CD14-positive monocyte (primary cell): Measurements from ENCODE around the gene LRIG1. TPM values are rescaled to one million over a fixed set of nuclear protein-coding genes. Genes with fewer than 3 reads are reported as not detected.

Experiments used
- DNase-seq, 3 donors: peaks; one replicate each; pipeline ENCODE4 v3.0.0-alpha.2; 2011 to 2022
- H2AFZ ChIP-seq: 2 replicates; pipeline ENCODE4 v1.6.0; 2012; ENCODE audit warnings: mild to moderate bottlenecking, low read depth, low read length, inconsistent platforms; ENCODE audit not compliant: insufficient read depth, poor library complexity, severe bottlenecking
- H3K27ac ChIP-seq, 2 donors: 1 replicate in 1 of 2; 2 replicates in 1 of 2; pipeline ENCODE4 v1.5.1; 2012 to 2013; ENCODE audit warnings: low read length in 2 of 2, control low read depth in 1 of 2, inconsistent platforms in 1 of 2, low read depth in 1 of 2, mild to moderate bottlenecking in 1 of 2
- H3K27me3 ChIP-seq, 2 donors: one replicate each; pipeline versions ENCODE4 v1.6.0 to v1.6.1; 2011 to 2013; ENCODE audit warnings: low read length in 2 of 2; ENCODE audit not compliant: control insufficient read depth in 2 of 2, insufficient read depth in 2 of 2
- H3K36me3 ChIP-seq, 2 donors: replicated peaks in 1 of 2; 1 replicate in 1 of 2; 2 replicates in 1 of 2; pipeline versions ENCODE4 v1.5.1 to v1.6.1; 2012 to 2013; ENCODE audit warnings: low read length in 2 of 2, control low read depth in 1 of 2, inconsistent platforms in 1 of 2, mild to moderate bottlenecking in 1 of 2; ENCODE audit not compliant: insufficient read depth in 2 of 2, control insufficient read depth in 1 of 2
- H3K4me1 ChIP-seq, 2 donors: 1 replicate in 1 of 2; 2 replicates in 1 of 2; pipeline versions ENCODE4 v1.5.1 to v1.6.1; 2012 to 2013; ENCODE audit warnings: low read length in 2 of 2, control low read depth in 1 of 2, inconsistent platforms in 1 of 2, mild to moderate bottlenecking in 1 of 2, moderate library complexity in 1 of 2; ENCODE audit not compliant: insufficient read depth in 2 of 2, control insufficient read depth in 1 of 2
- H3K4me2 ChIP-seq: replicated peaks from 2 replicates; pipeline ENCODE3; 2012; ENCODE audit warnings: low read length, moderate library complexity, mild to moderate bottlenecking; ENCODE audit not compliant: poor library complexity, severe bottlenecking; ENCODE audit errors: extremely low read depth
- H3K4me3 ChIP-seq, 3 experiments: fragments of 200-600 bp in 1 of 3; sonication (generic) in 1 of 3; replicated peaks in 1 of 3; 1 replicate in 2 of 3; 2 replicates in 1 of 3; pipeline ENCODE4 v1.5.1; 2011 to 2013; ENCODE audit warnings: low read length in 3 of 3, mild to moderate bottlenecking in 3 of 3, control low read depth in 2 of 3, low read depth in 2 of 3, inconsistent platforms in 1 of 3, moderate library complexity in 1 of 3
- H3K79me2 ChIP-seq: 2 replicates; pipeline ENCODE4 v1.6.0; 2012; ENCODE audit warnings: mild to moderate bottlenecking, control low read depth, inconsistent platforms, low read length, moderate library complexity; ENCODE audit not compliant: insufficient read depth
- H3K9ac ChIP-seq: 2 replicates; pipeline ENCODE4 v1.6.0; 2017; ENCODE audit warnings: low read length, mild to moderate bottlenecking; ENCODE audit not compliant: insufficient read depth, poor library complexity, severe bottlenecking
- H3K9me3 ChIP-seq, 2 donors: replicated peaks in 1 of 2; 1 replicate in 1 of 2; 2 replicates in 1 of 2; pipeline versions ENCODE4 v1.5.1 to v1.6.1; 2012 to 2013; ENCODE audit warnings: low read length in 2 of 2, control low read depth in 1 of 2; ENCODE audit not compliant: control insufficient read depth in 1 of 2, insufficient read depth in 1 of 2
- H4K20me1 ChIP-seq: 2 replicates; pipeline ENCODE4 v1.6.0; 2012; ENCODE audit warnings: mild to moderate bottlenecking, low read length, control low read depth, moderate library complexity; ENCODE audit not compliant: insufficient read depth
- H3K27ac Mint-ChIP-seq, 7 donors: one replicate each; pipeline ENCODE4 v1.8.0; 2020; ENCODE audit warnings: mild to moderate bottlenecking in 7 of 7, mixed read lengths in 7 of 7, moderate library complexity in 6 of 7, inconsistent platforms in 2 of 7
- H3K27me3 Mint-ChIP-seq, 3 donors: one replicate each; pipeline ENCODE4 v1.8.0; 2021 to 2022; ENCODE audit warnings: low read depth in 3 of 3, mild to moderate bottlenecking in 3 of 3, mixed read lengths in 3 of 3, moderate library complexity in 3 of 3, inconsistent platforms in 1 of 3
- H3K36me3 Mint-ChIP-seq, 2 donors: one replicate each; pipeline ENCODE4 v1.8.0; 2020; ENCODE audit warnings: mixed read lengths in 2 of 2, inconsistent platforms in 1 of 2, mild to moderate bottlenecking in 1 of 2
- H3K4me1 Mint-ChIP-seq: one replicate; pipeline ENCODE4 v1.8.0; 2020; ENCODE audit warnings: mild to moderate bottlenecking, mixed read lengths
- H3K4me3 Mint-ChIP-seq, 2 donors: one replicate each; pipeline ENCODE4 v1.8.0; 2020; ENCODE audit warnings: mild to moderate bottlenecking in 2 of 2, mixed read lengths in 2 of 2, moderate library complexity in 1 of 2
- H3K9me3 Mint-ChIP-seq, 7 donors: one replicate each; pipeline ENCODE4 v1.8.0; 2020 to 2022; ENCODE audit warnings: mixed read lengths in 7 of 7, mild to moderate bottlenecking in 6 of 7, moderate library complexity in 6 of 7, inconsistent platforms in 2 of 7
- WGBS: methylation state at CpG from one replicate; pipeline ENCODE4 v1.1.5; 2013; ENCODE audit warnings: missing lambda C conversion rate; ENCODE audit not compliant: insufficient coverage; 5-methylcytosine and 5-hydroxymethylcytosine counted together
- intact Hi-C, 2 donors: fragments of 100-400 bp; cut with micrococcal nuclease; formaldehyde crosslinking; loops; one replicate each; pipeline versions ENCODE4 v1.15.0 to v1.15.1; 2023
- polyA plus RNA-seq, 3 donors: library from polyadenylated mRNA; depleted of rRNA in 1 of 3; unstranded in 2 of 3; stranded (reverse) in 1 of 3; fragments of 300-500 nt in 2 of 3; fragments of >200 nt in 1 of 3; fragmentation: Illumina TruSeq in 2 of 3; gene quantifications; 1 replicate in 2 of 3; 2 replicates in 1 of 3; pipeline ENCODE4 v1.2.3, GENCODE V29; 2012 to 2021
- TF ChIP-seq, protein P1 (sequence below): fragments of 200-600 bp; IDR thresholded peaks from one replicate; pipeline ENCODE4 v1.8.0; 2022; ENCODE audit warnings: antibody characterized with exemption, mild to moderate bottlenecking

The LRIG1 gene
- polyA plus RNA-seq, 3 donors, result 0.82 to 1.9 (median 1.0) TPM

DNA sequence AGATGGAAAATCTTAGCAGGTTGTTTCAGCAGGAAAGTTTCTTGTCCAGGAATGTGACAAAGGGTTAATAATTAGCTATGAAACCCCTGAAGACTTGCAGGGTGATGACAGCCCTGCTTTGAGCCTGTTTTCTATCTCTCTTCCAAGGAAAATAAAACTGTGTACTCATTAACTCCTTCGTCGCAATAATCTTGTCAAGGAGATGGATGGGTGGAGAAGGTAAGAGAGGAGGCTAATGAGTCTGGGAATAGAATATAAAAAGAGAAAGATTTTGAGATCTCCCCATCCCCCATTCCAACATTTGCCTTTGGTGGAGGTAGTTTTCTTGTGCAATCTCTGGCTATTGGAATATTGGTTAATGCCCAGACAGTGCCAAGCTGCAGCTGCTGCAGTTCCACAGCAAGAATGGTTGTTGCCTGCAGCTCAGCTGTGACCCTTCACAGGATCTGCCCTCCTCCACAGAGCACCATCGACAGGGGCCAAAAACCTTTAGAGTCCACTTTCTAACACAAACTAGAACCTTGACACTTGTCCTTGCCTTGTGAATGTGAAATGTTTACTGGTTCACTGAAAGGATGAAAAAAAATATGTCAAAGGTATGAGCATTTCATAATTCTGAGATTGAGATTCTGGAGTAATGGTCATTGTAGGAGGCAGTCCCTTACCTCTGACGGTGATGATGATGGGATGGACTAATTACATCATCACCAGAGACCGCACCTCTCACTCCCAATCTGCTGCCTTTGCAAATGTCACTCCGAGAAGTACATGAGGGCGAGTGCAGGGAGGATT lies 4.2 kb upstream of the LRIG1 start:
- peaks cover 6 to 12% of the 10 kb centered on the region in 2 donors for H3K4me1 ChIP-seq
- no CpG with 5 or more reads among the region's 7 CpGs for WGBS
- Mint-ChIP-seq H3K27me3 (peaks cover 23 to 25% (median 24%) of the 10 kb centered on the region in 3 donors), H3K36me3 (no peaks in the 10 kb centered on the region), H3K9me3 (peaks cover 0 to 4% (median 0%) of the 10 kb centered on the region in 7 donors), H3K4me1 (peaks cover 6% of the 10 kb centered on the region), H3K4me3 (no peak overlapping the region), H3K27ac (no peak overlapping the region)
- peaks cover 7 to 17% of the 10 kb centered on the region in 2 donors for H3K27me3 ChIP-seq
- no peak overlapping the region for H3K4me3 ChIP-seq
- H4K20me1 ChIP-seq, result no peaks in the 10 kb centered on the region
- no peaks in the 10 kb centered on the region for H3K9me3 ChIP-seq
- no peak overlapping the region for H2AFZ ChIP-seq
- intact Hi-C loops, result loop anchor here in 1 of 2 donors (5.0 kb wide), 1 partner anchor 98 kb away; no protein-coding TSS in a partner anchor
- TF ChIP-seq, protein P1, sequence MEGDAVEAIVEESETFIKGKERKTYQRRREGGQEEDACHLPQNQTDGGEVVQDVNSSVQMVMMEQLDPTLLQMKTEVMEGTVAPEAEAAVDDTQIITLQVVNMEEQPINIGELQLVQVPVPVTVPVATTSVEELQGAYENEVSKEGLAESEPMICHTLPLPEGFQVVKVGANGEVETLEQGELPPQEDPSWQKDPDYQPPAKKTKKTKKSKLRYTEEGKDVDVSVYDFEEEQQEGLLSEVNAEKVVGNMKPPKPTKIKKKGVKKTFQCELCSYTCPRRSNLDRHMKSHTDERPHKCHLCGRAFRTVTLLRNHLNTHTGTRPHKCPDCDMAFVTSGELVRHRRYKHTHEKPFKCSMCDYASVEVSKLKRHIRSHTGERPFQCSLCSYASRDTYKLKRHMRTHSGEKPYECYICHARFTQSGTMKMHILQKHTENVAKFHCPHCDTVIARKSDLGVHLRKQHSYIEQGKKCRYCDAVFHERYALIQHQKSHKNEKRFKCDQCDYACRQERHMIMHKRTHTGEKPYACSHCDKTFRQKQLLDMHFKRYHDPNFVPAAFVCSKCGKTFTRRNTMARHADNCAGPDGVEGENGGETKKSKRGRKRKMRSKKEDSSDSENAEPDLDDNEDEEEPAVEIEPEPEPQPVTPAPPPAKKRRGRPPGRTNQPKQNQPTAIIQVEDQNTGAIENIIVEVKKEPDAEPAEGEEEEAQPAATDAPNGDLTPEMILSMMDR, result no peak
- no peak for DNase-seq
- H3K36me3 ChIP-seq, result no peaks in the 10 kb centered on the region
- no peaks in the 10 kb centered on the region for H3K79me2 ChIP-seq
- H3K4me2 ChIP-seq, result no peak overlapping the region
- no peak overlapping the region for H3K27ac ChIP-seq
- no peak overlapping the region for H3K9ac ChIP-seq

DNA sequence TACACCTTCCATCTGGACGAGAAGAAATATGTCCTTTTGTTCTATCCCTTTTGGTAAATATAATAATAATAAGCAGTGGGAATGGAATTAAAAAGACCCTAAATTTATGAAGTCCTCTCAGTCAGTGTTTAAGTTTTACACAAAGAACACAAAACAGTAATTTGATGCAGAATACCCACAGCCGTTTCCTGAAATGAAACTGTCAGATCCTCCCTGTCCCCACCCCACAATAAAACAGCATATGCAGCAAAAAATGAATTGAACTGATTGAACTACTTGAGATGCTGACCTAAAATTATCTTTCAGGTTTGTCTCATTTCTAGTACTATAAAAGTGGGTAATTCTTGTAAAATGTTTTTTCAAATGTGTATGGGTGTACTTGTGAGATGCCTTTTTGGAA lies 2.2 kb upstream of the LRIG1 start:
- no peak overlapping the region for H3K27ac ChIP-seq
- intact Hi-C loops, result loop anchor here in 1 of 2 donors (5.0 kb wide), 1 partner anchor 96 kb away; no protein-coding TSS in a partner anchor
- H3K9me3 ChIP-seq, result no peaks in the 10 kb centered on the region
- Mint-ChIP-seq H3K27me3 (peaks cover 36 to 42% (median 38%) of the 10 kb centered on the region in 3 donors), H3K9me3 (peaks cover 0 to 7% (median 1%) of the 10 kb centered on the region in 7 donors), H3K27ac (no peak overlapping the region), H3K4me1 (peaks cover 22% of the 10 kb centered on the region), H3K4me3 (peak overlapping the region in 1 of 2 donors; percentile 15), H3K36me3 (peaks cover 0 to 2% of the 10 kb centered on the region in 2 donors)
- no peaks in the 10 kb centered on the region for H3K36me3 ChIP-seq
- peaks cover 15 to 36% of the 10 kb centered on the region in 2 donors for H3K27me3 ChIP-seq
- no peaks in the 10 kb centered on the region for H4K20me1 ChIP-seq
- no peak for DNase-seq
- TF ChIP-seq, protein P1, result no peak
- WGBS, result no CpG with 5 or more reads among the region's 2 CpGs
- H3K4me2 ChIP-seq, result no peak overlapping the region
- H3K4me1 ChIP-seq, result peaks cover 19 to 22% of the 10 kb centered on the region in 2 donors
- no peak overlapping the region for H3K4me3 ChIP-seq
- H2AFZ ChIP-seq, result no peak overlapping the region
- H3K79me2 ChIP-seq, result no peaks in the 10 kb centered on the region
- H3K9ac ChIP-seq, result no peak overlapping the region
